Measurements from ENCODE around the gene UCN3.
"Not testable (repeated sequence)": the region's sequence is repeated elsewhere in the genome, so short reads cannot be mapped to it uniquely, and the experiment has no call there.

GRCh38 chr10:5380395-5380794 is 15.6 kb downstream of the UCN3 start:
- TF ChIP-seq CTCF, BCL3, MAX (IDR thresholded peaks at IDR 0.05): not testable (repeated sequence)
